Small intestine (tissue), 7 donors: ENCODE data around the gene ENTREP1. TPM values are rescaled to one million over a fixed set of nuclear protein-coding genes. Genes with fewer than 3 reads are reported as not detected.
"Not testable (repeated sequence)": the region's sequence is repeated elsewhere in the genome, so short reads cannot be mapped to it uniquely, and the experiment has no call there.

Experiments used
- DNase-seq, 2 donors: peaks; one replicate each; pipeline versions ENCODE4 v3.0.0 to v3.0.0-alpha.2; 2013
- FAIRE-seq: peaks from 2 replicates; lab custom pipeline; 2012; peaks lifted over from hg19 to GRCh38; lab: Jason Lieb, UNC
- H3K27ac ChIP-seq, 3 donors: one replicate each; pipeline ENCODE4 v1.5.1; 2013; ENCODE audit warnings: low read length in 2 of 3, mild to moderate bottlenecking in 2 of 3, control low read depth in 1 of 3, inconsistent platforms in 1 of 3, low read depth in 1 of 3, moderate library complexity in 1 of 3
- H3K27me3 ChIP-seq, 3 donors: one replicate each; pipeline ENCODE4 v1.6.1; 2013; ENCODE audit warnings: low read length in 3 of 3, inconsistent platforms in 1 of 3; ENCODE audit not compliant: control insufficient read depth in 3 of 3, insufficient read depth in 3 of 3
- H3K36me3 ChIP-seq, 3 donors: one replicate each; pipeline ENCODE4 v1.6.1; 2013; ENCODE audit warnings: low read length in 3 of 3, inconsistent platforms in 1 of 3, low read depth in 1 of 3, mild to moderate bottlenecking in 1 of 3, moderate library complexity in 1 of 3; ENCODE audit not compliant: control insufficient read depth in 3 of 3, insufficient read depth in 2 of 3
- H3K4me1 ChIP-seq, 3 donors: one replicate each; pipeline ENCODE4 v1.6.1; 2013; ENCODE audit warnings: low read length in 2 of 3, inconsistent platforms in 1 of 3, low read depth in 1 of 3, mild to moderate bottlenecking in 1 of 3, moderate library complexity in 1 of 3; ENCODE audit not compliant: control insufficient read depth in 3 of 3, insufficient read depth in 2 of 3
- H3K4me3 ChIP-seq, 3 donors: one replicate each; pipeline ENCODE4 v1.5.1; 2013; ENCODE audit warnings: low read length in 3 of 3, control low read depth in 1 of 3, inconsistent platforms in 1 of 3, low read depth in 1 of 3, mild to moderate bottlenecking in 1 of 3, moderate library complexity in 1 of 3
- H3K9me3 ChIP-seq, 2 donors: one replicate each; pipeline ENCODE4 v1.6.1; 2013; ENCODE audit warnings: low read depth in 1 of 2, low read length in 1 of 2; ENCODE audit not compliant: control insufficient read depth in 2 of 2, insufficient read depth in 1 of 2
- WGBS, 3 donors: extraction: QIAGEN DNeasy Blood & Tissue Kit; methylation state at CpG; one replicate each; pipeline ENCODE4 v1.1.7; 2013; 5-methylcytosine and 5-hydroxymethylcytosine counted together
- polyA plus RNA-seq, 4 donors: library from polyadenylated mRNA; stranded (reverse) in 3 of 4; unstranded in 1 of 4; fragments of 200-250 nt in 3 of 4; fragments of 120-200 nt in 1 of 4; gene quantifications; one replicate each; pipeline versions ENCODE4 v1.2.1 to v1.2.3, GENCODE V29; 2013
- donor health status: healthy with polysubstance abuse.
- donor health status: control.
- donor health status: control.
- donor health status: Bipolar disorder and iron deficiency.
- donor health status: healthy.

ENTREP1 gene
- polyA plus RNA-seq, 4 donors: 1.2 to 2.1 TPM; not detected in 2

- H3K9me3 ChIP-seq, H3K27ac ChIP-seq, H3K27me3 ChIP-seq, FAIRE-seq, H3K4me3 ChIP-seq, DNase-seq, H3K4me1 ChIP-seq, H3K36me3 ChIP-seq: not testable (repeated sequence)
- WGBS, 3 donors: 78 to 83% (median 79%) methylated on average over 6 of the region's 6 CpGs
These were observed 84.9 kb downstream of the ENTREP1 start for GRCh38 chr9:69409936-69410335.

DNA sequence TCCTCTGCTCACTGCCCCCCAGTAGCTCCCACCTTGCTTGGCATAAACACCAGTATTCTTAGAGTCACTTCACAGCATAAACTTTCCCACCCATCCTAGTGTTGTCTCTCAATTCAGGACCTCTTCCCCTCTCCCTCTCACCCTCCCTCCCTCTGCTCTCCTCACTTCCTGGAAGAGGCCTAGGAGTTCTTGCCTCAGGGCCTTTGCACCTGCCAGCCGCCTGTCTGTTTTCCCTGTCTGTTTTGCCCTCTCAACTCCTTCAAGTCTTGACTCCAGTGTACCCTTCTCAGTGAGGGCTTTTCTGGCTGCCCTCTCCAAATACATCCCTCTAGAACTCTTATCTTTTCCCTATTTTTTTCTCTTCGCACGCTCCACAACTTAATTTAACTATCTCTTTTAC, 86.2 kb downstream of the ENTREP1 start:
- no peak for DNase-seq

DNA sequence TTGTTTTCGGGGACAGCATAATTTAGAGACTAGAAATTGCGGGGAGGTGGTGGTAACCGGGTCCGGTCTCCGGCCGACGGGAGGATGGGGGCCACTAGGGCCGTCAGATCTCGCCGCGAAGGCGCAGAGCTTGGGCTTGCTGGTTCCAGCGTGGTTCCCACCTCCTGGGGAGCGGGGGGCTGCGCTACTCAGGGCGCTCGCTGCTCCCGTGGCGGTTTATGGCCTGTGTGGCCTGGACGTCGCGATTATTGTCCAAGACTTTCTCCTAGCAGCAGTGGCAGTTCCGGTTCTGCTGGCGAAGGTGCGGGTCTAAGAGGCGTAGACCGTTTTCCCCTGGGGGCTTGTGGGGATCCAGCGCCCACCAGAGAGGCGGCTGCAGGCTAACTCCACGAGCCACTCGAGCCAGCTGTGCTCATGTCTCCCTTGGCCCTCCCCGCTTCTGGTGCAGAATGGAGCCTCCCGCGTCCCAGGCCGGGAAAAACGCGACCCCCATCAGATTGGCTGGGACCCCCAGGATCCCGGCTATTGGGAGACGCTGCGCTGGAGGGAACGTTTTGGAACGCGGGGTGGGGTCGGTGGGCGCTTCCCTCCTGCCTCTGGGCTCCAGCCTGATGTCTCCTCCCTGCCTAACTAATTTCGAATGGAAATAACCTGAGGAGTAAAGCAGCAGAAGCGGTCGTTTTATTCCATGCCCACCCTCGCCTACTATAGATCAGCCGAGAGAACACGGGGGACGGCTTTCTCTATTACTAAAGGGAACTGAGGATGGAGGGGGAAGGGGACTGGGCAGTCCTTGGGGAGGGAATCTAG, 87.1 kb downstream of the ENTREP1 start:
- H3K4me1 ChIP-seq: no peaks in the 10 kb centered on the region
- WGBS, 3 donors: 72 to 78% (median 76%) methylated on average over 50 to 52 of the region's 52 CpGs
- no peaks in the 10 kb centered on the region for H3K36me3 ChIP-seq
- H3K27me3 ChIP-seq: peaks cover 0 to 8% (median 0%) of the 10 kb centered on the region in 3 donors
- no peaks in the 10 kb centered on the region for H3K9me3 ChIP-seq
- no peak overlapping the region for H3K27ac ChIP-seq
- H3K4me3 ChIP-seq: no peak overlapping the region
- DNase-seq (no peak), FAIRE-seq (no peak)

More for the DNA sequence above, 86.2 kb downstream of the ENTREP1 start:
- Histone ChIP-seq H3K36me3 (no peaks in the 10 kb centered on the region), H3K27ac (no peak overlapping the region), H3K27me3 (peaks cover 0 to 8% (median 0%) of the 10 kb centered on the region in 3 donors), H3K4me1 (no peaks in the 10 kb centered on the region), H3K9me3 (no peaks in the 10 kb centered on the region), H3K4me3 (no peak overlapping the region)
- FAIRE-seq: no peak
- 95 to 100% (median 97%) methylated on average over 3 of the region's 3 CpGs for WGBS, 3 donors

DNA sequence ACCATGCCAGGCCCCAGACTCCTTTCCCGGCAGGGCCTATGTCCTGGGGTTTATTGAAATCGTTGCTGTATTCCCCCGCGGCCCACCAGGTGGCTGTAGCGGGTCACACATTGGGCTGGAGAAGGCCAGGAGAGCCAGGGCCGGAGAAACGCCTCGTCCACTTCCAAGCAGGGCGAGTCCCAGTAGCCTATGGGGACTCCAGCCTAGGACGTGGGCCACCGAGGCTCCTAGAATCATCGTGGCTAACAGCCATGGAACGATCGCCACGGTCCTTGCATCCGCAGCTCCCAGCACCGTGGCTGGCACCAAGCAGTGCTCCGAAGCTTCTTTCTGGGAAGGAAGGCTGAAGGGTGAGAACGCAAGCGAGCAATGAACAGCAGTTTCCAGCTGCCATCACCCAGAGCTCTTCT, 87.7 kb downstream of the ENTREP1 start:
- 28 to 37% (median 33%) methylated on average over 20 of the region's 20 CpGs for whole genome bisulfite sequencing, 3 donors
- H3K9me3 ChIP-seq: no peaks in the 10 kb centered on the region
- peaks cover 0 to 8% (median 0%) of the 10 kb centered on the region in 3 donors for H3K27me3 ChIP-seq
- no peaks in the 10 kb centered on the region for H3K36me3 ChIP-seq
- no peak overlapping the region for H3K4me3 ChIP-seq
- FAIRE-seq (no peak), DNase-seq (peak; percentile 16 to 46)
- no peak overlapping the region for H3K27ac ChIP-seq
- H3K4me1 ChIP-seq: no peaks in the 10 kb centered on the region

GRCh38 chr9:69420611-69421270, 95.7 kb downstream of the ENTREP1 start:
- FAIRE-seq (no peak), DNase-seq (no peak)
- Histone ChIP-seq H3K36me3 (no peaks in the 10 kb centered on the region), H3K27ac (no peak overlapping the region), H3K9me3 (no peaks in the 10 kb centered on the region), H3K4me1 (no peaks in the 10 kb centered on the region), H3K4me3 (no peak overlapping the region), H3K27me3 (no peaks in the 10 kb centered on the region)
- WGBS, 3 donors: 72 to 90% (median 84%) methylated on average over 10 of the region's 10 CpGs

GRCh38 chr9:69421908-69422801, 97.1 kb downstream of the ENTREP1 start:
- no peaks in the 10 kb centered on the region for H3K4me1 ChIP-seq
- H3K27me3 ChIP-seq: no peaks in the 10 kb centered on the region
- FAIRE-seq: no peak
- peak; percentile 67 to 70 for DNase-seq
- H3K9me3 ChIP-seq: no peaks in the 10 kb centered on the region
- H3K27ac ChIP-seq: no peak overlapping the region
- no peaks in the 10 kb centered on the region for H3K36me3 ChIP-seq
- H3K4me3 ChIP-seq: no peak overlapping the region
- WGBS, 3 donors: 49 to 57% (median 54%) methylated on average over 16 of the region's 16 CpGs

DNA sequence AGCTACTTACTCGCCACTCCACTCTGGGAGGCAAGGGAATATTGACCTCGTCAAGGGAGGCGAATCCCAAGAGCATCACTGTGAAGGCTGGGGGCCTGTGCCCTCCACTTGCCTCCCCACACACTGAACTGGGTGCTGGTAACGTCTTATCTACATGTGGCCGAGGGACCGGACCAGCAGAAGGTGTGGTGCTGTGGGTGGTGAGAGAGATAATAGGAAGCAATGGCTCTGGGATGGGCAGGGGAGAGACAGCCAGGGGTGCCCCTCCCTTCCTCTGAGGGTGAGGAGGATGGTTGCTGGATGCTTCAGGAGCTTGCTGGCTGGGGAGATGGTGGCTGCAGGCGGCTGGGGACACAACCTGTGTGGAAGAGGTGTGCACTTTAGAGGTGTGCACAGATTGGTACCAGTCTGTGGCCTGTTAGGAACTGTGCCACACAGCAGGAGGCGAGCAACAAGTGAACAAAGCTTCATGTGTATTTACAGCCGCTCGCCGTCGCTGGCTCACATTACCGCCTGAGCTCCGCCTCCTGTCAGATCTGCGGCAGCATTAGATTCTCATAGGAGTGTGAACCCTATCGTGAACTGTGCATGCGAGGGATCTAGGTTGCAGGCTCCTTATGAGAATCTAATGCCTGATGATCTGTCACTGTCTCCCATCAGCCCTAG, 100.3 kb downstream of the ENTREP1 start:
- no peak overlapping the region for H3K4me3 ChIP-seq
- H3K27ac ChIP-seq: no peak overlapping the region
- WGBS, 3 donors: 75 to 89% (median 80%) methylated on average over 17 of the region's 17 CpGs
- DNase-seq: no peak
- H3K27me3 ChIP-seq: no peaks in the 10 kb centered on the region
- no peaks in the 10 kb centered on the region for H3K36me3 ChIP-seq
- no peaks in the 10 kb centered on the region for H3K4me1 ChIP-seq
- FAIRE-seq: no peak
- H3K9me3 ChIP-seq: no peaks in the 10 kb centered on the region
